ENCODE results near the gene HNRNPLL.

GRCh38 chr2:38546585-38546984 is 56.1 kb downstream of the HNRNPLL start:
- TF ChIP-seq SUZ12 (IDR thresholded peaks at IDR 0.05; ENCODE audit: extremely low read depth, insufficient read depth, insufficient read length) = no peak
- no peak for TF ChIP-seq YY1 (IDR thresholded peaks at IDR 0.05; ENCODE audit: insufficient read depth, insufficient read length)
